NCI-H187 treated with DMSO at 0.1 percent for 48 hours (cell line): ENCODE results near the gene FBXO24.

ENCODE experiments used
- DNase-seq: peaks from one replicate; lab custom pipeline; 2025; lab: John Stamatoyannopoulos, UW

The FBXO24 gene

DNA sequence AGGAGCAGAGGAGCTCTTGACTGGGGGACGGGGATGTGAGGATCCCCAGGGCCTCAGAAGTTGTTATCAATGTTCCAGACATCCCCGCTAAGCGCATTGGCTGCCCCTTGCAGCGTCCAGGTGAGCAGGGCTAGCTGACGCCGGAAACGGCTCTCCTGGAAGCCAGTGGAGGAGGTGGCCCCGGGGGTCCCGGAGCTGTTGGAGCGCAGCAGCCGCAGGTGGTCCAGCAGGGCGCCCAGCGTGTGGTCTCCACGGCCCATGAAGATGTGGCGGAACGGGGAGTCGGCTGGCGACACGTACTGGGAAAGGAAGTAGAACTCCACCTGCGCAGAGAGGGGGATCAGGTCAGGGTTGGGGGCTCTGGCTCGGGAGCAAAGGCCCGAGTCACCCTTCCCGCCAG is 34.7 kb downstream of the FBXO24 start:
- no peak for DNase-seq

DNA sequence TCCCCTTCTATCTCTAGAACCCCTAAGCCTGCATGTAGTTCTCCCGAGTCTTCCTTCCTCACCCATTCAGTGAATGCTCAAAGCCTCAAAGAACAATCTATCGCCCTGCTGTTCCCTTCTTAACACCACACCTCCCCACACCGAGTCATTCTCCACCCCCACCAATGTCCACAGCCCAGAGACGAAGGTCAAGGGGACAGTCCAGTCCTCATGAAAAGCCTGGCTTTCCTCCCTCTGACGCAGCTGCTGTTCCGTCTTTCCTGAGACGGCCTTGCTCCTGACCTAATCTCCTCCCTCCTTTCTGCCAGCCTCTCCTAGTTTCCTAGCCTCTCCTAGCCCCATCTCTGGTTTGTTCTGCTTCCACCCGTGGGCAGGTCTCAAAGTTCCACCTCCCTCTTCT is 35.4 kb downstream of the FBXO24 start:
- no peak for DNase-seq

DNA sequence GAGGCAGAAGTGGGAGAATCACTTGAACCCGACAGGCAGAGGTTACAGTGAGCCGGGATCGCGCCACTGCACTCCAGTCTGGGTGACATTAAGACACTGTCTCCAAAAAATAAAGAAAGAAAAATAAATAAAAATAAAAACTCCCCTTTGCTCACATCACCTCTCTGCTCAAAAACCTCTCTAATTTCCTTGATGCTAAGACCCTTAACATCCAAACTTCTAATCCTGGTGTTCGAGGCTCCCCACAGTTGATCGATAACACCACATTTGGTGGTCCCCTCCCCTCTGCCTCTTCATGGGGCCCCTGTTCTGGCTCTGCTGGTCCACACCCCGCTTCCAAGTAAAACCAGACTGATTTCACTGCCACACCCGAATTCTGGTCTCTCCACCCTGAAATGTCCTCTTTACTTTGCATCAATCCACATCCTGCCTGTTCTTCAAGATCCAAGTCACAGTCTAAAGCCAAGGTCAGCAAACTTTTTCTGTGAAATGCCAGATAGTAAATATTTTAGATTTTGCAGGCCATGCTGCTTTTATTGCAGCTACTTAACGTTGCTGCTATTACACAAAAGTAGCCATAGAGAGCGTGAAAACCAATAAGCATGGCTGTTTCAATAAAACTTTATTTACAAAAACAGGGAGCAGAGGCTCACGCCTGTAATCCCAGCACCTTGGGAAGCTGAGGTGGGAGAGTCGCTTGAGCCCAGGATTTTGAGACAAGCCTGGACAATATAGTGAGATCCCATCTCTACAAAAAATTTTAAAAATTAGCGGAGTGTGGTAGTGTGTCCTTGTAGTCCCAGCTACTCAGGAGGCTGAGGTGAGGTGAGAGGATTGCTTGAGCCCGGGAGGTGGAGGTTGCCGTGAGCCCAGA is 38.1 kb downstream of the FBXO24 start:
- no peak for DNase-seq

DNA sequence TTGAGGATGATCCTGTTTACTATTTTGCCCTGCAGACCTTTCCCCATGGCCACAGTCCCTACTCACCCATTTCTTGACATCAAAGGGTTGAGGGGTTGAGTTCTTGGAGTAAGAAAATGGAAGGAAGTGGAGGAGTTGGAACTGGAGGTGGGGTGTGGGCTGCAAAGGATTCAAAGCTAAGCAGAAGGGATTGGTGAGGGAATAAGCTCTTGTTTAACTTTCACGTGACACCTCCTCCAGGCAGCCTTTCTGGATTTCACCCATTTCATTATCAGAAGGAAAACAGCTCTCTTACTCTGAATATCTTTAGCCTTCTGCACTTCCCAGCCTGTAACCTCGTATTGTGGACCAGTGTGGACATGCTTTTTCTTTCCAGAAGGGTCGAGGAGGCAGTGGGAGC is 39.9 kb downstream of the FBXO24 start:
- no peak for DNase-seq

DNA sequence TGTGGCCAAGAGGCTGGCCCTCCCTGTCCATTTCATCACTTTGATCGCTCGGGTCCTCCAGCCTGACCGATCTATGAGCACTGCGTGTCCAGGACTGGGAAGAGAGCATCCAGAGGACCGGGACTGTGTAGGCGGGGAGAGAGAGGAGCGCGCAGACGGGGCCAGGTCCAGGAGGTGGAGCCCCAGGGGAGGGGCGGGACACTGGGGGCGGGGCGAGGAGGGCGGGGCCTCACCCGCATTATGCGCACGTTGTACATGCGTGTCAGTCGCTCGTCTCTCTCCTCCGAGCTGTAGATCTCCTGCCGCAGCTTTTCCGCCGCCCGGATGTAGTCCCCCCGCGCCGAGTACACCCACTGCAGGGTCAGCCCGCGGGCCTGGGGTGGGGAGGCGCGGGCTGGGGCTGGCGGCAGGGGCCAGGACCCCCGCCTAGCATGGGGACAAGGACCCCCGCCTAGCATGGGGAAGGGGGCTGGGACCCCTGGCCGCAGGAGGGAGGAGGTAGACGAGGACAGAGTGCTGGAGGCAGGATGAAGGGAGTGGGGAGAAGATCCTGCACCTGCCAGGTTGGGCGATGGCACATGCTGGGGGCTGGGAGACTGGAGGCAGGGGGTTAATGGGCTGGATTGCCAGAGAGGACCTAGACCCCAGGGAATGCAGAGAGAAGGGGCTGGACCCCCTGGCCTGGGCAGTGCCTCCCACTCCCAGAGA is 40.6 kb downstream of the FBXO24 start:
- peak; percentile 72 for DNase-seq

DNA sequence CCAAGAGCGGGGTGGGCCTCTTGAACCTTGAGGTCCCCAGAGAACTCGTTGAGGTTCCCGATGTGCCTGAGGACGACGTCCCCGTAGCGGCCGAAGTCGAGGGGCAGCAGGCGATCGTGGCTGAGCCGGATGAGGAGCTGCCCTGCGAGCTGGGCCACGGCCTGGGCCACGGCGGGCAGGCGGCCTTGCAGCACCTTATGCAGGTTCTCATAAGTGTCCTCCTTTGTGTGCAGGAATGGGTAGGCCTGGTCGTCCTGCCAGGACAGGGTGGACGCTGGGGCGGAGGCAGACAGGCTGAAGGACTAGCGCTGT is 41.1 kb downstream of the FBXO24 start:
- no peak for DNase-seq

DNA sequence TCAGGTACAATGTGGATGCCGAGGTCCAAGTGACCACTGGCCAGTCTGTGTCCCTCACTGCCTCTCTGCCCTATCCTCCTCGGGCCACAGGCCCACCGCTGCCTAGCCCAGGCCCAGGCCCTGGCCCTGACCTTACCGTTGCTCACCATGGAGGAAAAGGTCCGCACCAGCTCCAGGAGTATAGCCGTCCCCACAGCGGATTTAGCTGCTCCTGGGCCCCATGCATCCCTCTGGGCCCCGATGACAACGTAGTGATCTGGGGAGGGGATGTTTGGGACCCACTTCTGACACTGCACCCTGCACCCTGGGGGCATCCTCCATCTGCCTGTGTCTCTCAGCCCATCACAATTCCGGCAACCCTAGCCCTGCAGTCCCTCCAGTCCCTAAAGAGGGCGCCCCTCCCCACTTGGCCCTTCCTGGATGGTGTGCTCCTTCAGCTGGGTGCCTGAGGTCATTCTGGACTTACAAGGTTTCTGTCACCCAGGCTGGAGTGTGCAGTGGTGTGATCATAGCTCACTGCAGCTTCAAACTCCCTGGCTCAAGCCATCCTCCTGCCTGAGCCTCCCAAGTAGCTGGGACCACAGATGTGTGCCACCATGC is 43.1 kb downstream of the FBXO24 start:
- no peak for DNase-seq

DNA sequence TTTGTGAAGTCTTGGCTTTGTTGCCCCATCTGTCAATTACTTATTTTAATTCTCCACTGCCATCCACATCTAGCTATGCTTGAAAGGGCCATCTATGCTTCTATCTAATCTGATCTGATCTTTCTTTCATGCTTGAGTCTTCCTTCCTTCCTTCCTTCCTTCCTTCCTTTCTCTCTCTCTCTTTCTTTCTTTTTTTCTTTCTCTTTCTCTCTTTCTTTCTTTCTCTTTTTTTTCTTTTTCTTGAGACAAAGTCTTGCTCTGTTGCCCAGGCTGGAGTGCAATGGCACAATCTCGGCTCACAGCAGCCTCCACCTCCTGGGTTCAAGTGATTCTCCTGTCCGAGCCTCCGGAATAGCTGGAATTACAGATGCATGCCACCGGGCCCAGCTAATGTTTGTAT is 43.9 kb downstream of the FBXO24 start:
- DNase-seq = no peak

DNA sequence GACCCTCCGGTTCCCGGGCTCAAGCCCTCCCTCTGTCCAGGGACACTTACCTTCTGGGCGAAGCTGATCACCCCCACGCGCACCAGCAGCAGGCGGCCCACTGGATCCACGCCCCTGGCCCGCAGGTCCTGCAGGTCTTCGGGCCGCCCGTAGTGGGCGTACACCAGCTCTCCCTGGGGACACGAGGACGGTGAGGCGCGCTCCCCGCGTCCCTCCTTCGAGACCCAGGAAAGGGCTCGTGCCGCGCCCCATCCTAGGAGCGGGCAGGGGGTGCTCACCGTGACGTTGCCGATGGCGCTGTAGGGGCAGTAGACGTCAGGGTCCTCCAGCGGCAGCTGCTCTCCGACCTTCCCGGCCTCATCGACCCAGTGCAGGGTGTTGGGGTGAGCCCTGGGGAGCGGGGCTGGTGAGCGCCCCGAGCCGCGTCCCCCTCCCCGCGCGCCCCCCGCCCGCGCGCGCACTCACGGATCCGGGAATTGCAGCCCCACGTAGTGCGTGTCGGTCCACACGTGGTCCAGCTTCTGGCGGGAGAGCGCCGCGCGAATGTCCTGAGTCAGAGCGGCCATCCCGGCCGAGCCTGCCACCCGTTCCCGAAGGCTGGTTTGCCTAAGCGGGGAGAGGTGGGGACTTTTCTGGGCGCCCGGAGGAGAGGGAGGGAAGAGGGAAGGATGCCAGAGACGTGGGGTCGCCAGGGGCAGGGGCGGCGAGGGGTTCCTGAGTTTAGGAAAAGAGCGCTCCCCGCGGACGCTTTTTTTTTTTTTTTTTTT is 47.0 kb downstream of the FBXO24 start:
- no peak for DNase-seq

DNA sequence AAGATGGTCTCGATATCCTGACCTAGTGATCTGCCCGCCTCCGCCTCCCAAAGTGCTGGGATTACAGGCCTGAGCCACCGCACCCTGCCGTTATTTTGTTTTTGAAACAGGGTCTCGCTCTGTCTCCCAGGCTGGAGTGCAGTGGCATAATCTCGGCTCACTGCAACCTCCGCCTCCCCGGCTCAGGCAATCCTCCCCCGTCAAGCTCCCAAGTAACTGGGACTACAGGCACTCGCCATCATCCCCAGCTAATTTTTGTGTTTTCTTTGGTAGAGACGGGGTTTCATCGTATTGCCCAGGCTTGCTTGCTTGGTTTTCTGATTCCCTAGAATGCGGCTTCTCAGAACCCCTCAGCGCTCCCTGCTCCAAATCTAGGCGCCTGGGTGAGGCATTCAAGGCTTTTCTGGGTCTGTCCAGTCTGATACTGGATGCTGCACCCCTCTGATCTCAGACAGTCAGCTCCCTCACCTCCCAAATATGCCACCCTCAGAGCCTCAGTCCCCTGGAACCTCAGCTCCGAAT is 53.9 kb downstream of the FBXO24 start:
- DNase-seq = no peak

DNA sequence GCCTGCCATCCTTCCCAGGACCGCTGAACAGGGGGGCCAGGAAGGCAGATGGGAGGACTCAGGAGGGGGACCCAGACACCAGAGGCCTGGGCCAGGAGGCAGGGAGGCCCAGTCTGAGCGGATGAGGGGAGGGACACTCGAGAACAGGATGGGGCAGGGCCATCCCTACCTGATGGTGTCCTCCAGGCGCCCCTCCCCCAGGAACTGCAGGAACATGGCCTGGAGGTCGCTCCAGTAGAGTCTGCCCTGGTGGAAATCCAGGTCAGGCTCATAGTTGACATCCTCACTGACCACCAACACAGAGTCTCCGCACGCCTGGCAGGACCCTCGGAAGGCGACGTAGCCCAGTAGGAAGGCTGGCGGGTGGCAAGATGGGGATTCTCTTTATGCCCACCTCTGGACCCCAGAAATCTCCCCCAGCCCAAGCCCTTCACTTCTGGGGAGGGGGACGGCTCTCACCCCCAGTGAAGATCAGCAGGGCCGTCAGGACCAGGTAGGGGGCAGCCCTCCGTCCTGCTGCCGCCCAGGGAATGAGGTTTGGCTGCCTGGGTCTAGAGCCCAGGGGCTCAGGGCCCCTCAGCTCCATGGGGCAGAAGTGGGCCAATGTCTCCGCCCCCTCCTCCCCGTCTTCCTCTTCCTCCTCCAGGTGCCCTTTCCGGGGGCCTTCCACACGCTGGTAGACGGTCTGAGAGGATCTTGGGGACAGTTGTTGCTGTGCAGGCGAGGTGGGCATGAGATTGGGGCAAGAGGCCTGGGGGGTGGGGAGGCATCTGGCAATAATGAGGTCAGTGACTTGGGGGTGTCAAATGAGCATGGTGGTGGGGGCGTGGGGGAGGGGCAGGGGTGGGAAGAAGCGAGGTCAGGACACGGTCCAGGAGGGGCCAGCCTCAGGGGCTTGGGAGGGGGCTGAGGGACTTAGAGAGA is 54.7 kb downstream of the FBXO24 start:
- no peak for DNase-seq

DNA sequence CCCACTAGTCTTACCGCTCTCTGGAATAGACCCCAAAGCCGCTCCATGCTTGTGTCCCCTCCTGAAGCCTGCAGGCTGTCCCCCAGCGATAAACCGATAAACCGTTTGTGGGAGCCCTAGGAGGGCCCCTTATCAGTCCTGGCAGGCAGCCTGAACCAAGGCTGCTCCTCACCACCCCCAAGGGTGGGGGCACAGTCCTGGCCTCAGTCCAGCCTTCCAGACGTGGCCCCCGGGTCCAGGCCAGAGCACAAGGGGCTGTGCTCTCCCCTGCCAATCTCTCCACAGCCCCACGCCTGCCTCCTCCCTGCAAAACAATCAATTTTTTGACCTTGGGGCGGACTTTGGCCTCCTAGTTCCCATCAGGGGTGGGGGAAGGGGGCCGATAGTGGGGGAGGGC is 55.3 kb downstream of the FBXO24 start, which contains the start of gene TFR2:
TSS of gene TFR2 (minus strand) at position 90 of the 397 bp plus-strand sequence. CDS start at position 47, 43 bp downstream.
- DNase-seq = no peak

DNA sequence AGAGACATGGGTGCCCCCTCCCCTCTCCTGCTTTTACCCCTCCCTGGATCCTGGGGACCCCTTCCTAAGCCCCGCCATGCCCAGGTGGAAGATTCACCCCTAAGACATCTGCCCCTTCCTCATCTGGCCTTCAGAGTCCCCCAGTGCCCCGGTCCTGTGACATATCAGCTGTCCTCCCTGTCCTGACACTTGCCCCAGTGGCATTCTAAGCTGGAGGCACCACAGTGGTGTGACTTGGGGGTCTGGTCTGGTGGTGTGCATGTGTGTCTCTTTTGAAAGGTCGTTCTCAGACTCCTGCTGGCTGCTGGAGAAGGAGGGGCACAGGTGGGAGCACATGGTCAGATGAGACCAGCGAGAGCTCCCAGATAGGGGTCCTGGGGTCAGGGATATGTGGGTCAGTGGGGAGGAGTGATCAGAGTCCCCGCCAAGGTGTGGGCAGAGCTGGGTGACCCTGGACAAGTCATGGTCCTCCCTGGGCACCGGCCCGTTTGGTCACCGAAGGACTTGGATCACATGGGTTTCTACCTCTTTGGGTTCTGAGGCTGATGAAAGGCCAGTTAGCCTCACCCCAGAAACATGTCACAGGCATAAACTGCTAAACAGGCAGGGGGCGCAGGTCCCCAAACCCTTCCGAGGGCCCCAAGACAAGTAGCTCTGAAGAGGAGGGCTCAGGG is 55.9 kb downstream of the FBXO24 start:
- no peak for DNase-seq

DNA sequence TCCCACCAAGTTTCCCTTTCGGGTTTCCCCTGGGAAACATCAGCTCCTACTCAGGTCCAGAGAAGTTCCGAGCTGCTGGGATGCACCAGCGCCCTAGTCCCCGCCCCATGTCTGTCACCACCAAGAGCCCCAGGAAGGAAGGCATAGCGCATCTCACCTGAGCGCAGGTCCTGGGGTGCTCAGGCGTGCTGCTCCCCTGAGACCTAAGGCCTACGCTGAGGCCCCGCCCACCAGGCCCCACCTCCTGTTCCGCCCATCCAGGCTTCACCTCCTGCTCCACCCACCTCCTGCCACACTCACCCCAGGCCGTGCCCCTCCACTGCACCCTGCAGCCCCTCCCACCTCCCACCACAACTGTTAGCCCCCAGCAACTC is 56.4 kb downstream of the FBXO24 start:
- no peak for DNase-seq

DNA sequence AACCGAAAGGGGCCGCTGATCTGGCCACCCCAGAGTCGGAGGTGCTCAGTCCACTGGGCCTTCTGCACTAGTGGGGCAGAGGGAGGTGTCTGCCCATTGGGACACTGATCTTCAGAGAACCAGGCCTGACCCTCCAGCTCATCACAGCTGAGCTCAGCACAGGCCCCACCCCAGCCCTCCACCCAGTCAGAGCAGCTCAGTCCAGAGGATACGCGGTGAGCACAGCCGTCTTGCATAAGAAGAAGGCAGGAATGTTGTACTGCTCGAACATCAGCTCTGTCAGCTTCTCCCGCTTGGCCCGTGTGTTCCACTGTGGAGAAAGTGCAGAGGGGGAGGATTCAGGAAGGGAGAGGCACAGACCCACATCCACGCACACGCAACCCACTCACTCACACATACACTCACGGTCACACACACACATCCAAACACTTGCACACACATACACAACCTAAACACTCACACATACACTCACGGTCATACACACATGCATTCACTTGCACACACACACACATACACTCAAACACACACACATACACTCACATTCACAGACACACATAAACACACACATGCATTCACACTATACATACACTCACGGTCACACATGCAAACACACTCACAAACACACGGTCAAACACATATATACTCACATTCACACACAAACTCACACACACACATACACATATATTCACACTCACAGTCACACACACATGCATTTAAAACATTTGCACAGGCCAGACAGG is 63.9 kb downstream of the FBXO24 start:
- DNase-seq = no peak
